ENCODE data around the gene USP6NL.

Gene USP6NL

GRCh38 chr10:11509036-11509435, 102.4 kb downstream of the USP6NL start:
- ChIA-PET CTCF (interaction anchor here (2.8 to 8.6 kb wide), 2 partner anchors 217 to 249 kb away, joined by 9 to 125 read pairs; no protein-coding TSS in a partner anchor), POLR2A (no interaction called here)
- H3K4me3 ChIP-seq (ENCODE audit: low read depth, low read length), result no peak overlapping the region
- TF ChIP-seq, protein P1, sequence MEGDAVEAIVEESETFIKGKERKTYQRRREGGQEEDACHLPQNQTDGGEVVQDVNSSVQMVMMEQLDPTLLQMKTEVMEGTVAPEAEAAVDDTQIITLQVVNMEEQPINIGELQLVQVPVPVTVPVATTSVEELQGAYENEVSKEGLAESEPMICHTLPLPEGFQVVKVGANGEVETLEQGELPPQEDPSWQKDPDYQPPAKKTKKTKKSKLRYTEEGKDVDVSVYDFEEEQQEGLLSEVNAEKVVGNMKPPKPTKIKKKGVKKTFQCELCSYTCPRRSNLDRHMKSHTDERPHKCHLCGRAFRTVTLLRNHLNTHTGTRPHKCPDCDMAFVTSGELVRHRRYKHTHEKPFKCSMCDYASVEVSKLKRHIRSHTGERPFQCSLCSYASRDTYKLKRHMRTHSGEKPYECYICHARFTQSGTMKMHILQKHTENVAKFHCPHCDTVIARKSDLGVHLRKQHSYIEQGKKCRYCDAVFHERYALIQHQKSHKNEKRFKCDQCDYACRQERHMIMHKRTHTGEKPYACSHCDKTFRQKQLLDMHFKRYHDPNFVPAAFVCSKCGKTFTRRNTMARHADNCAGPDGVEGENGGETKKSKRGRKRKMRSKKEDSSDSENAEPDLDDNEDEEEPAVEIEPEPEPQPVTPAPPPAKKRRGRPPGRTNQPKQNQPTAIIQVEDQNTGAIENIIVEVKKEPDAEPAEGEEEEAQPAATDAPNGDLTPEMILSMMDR (IDR thresholded peaks at IDR 0.05; ENCODE audit: insufficient read depth, low read length, missing control alignments), result no peak
- no peak for DNase-seq (ENCODE audit: low read depth, low spot score)

GRCh38 chr10:11506247-11506789, 105.1 kb downstream of the USP6NL start:
- TF ChIP-seq, protein P1 (IDR thresholded peaks at IDR 0.05; ENCODE audit: insufficient read depth, low read length, missing control alignments), result no peak
- ChIA-PET CTCF (interaction anchor here (0.6 to 1.9 kb wide), 5 partner anchors 9 to 1895 kb away, joined by 3 to 7 read pairs (median 6); no protein-coding TSS in a partner anchor), POLR2A (no interaction called here)
- no peak for DNase-seq (ENCODE audit: low read depth, low spot score)
- no peak overlapping the region for H3K4me3 ChIP-seq (ENCODE audit: low read depth, low read length)

- H3K4me3 ChIP-seq (ENCODE audit: low read depth, low read length), result no peak overlapping the region
- TF ChIP-seq, protein P1 (IDR thresholded peaks at IDR 0.05; ENCODE audit: insufficient read depth, low read length, missing control alignments), result no peak
- CTCF ChIA-PET, result interaction anchor here (0.6 to 1.9 kb wide), 5 partner anchors 8 to 1894 kb away, joined by 3 to 22 read pairs (median 6); no protein-coding TSS in a partner anchor
- DNase-seq (ENCODE audit: low read depth, low spot score), result no peak
- POLR2A ChIA-PET, result no interaction called here
Observed at GRCh38 chr10:11505639-11506038, 105.8 kb downstream of the USP6NL start.

DNA sequence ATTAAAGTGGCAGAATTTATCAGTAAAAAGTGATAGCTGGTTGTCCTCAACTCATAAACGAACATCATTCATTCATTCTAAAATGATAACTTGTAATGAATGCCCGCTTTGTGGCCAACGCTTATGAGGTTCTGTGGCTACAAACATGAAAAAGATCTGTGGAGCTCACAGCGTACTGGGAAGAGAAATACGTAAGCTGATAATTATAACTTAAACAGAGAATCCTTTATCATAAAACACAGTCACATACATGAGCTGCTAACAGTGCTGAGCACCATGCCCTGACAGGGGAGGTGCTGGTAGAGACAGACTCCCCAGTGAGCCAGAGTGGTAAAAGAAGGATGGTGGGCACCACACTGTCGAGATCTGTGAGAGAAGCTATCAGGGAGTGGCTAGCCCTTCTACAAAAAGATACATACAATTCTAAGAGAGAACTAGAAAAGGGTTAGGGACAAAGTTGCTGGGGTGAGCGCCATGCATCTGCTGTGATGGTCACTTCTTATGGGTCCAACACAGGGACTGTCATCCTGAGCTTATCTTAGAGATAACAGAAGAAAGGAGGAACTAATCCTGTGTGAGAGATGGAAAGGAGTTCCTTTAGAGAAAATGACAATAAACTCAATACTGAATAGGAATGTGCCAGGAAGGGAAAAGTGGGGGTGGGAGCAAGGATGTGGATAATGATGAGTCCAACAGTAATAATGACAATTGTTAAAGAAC, 106.7 kb downstream of the USP6NL start:
- TF ChIP-seq, protein P1 (IDR thresholded peaks at IDR 0.05; ENCODE audit: insufficient read depth, low read length, missing control alignments), result no peak
- POLR2A ChIA-PET, result no interaction called here
- DNase-seq (ENCODE audit: low read depth, low spot score), result no peak
- CTCF ChIA-PET, result interaction anchor here (1.0 to 1.9 kb wide), 6 partner anchors 9 to 313 kb away, joined by 3 to 22 read pairs (median 4); no protein-coding TSS in a partner anchor
- no peak overlapping the region for H3K4me3 ChIP-seq (ENCODE audit: low read depth, low read length)

DNA sequence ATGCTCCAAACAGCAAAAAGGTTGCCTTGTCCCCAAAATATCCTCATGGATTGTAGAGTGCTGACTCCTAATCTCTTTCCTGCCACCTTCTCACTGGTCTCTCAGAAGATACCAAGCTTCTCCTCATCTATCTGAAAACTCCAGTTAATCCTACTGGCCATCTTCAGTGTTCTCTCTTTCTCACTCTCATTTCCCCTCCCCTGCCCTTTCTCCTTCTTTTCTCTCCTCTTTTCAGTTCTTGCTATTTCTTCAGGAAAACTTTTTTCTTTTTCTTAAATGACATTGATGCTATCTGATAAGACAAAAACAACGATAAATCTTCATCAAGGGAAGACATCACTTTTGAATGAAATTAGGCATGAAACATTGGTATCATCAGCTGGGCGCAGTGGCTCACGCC, 109.8 kb downstream of the USP6NL start:
- DNase-seq (ENCODE audit: low read depth, low spot score), result no peak
- H3K4me3 ChIP-seq (ENCODE audit: low read depth, low read length), result no peak overlapping the region
- TF ChIP-seq, protein P1 (IDR thresholded peaks at IDR 0.05; ENCODE audit: insufficient read depth, low read length, missing control alignments), result no peak
- ChIA-PET POLR2A (no interaction called here), CTCF (no interaction called here)

DNA sequence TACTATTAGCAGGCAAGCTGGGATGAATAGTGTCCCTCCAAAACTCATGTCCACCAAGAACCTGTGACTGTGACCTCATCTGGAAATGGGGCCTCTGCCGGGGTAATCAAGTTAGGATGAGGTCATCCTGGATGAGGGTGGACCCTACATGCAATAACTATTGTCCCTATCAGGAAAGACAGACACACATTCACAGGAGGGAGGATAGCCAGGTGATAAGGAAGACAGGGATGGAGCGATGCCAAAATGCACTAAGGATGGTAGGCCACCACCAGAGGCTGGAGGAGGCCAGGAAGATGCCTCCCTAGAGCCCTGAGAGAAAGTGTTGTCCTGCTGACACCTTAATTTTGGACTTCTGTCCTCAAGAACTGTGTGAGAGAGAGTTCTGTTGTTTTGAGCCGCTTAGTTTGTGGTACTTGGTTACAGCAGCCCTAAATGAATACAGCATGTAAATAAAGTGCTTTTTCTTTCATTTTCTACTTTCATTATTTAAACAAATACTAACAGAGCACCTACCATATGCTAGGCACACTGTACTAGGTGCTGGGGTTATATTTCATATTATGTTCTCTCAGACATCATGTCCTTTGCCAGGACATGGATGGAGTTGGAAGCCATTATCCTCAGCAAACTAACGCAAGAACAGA, 111.9 kb downstream of the USP6NL start:
- DNase-seq (ENCODE audit: low read depth, low spot score), result no peak
- no peak overlapping the region for H3K4me3 ChIP-seq (ENCODE audit: low read depth, low read length)
- CTCF ChIA-PET, result no interaction called here
- TF ChIP-seq, protein P1 (IDR thresholded peaks at IDR 0.05; ENCODE audit: insufficient read depth, low read length, missing control alignments), result no peak
- POLR2A ChIA-PET, result no interaction called here
